Vagina (tissue), 2 donors: Measurements from ENCODE around the gene ATP8A2.

ENCODE experiments used
- CTCF ChIP-seq, 3 experiments: fragments of 450-650 bp in 2 of 3; fragments of 200-600 bp in 1 of 3; sonication (generic) in 1 of 3; IDR thresholded peaks; one replicate each; pipeline ENCODE4 v1.5.1; 2017 to 2019; ENCODE audit warnings: antibody characterized with exemption in 3 of 3, mild to moderate bottlenecking in 2 of 3, moderate library complexity in 2 of 3
- POLR2A ChIP-seq, 2 donors: fragments of 450-650 bp; IDR thresholded peaks; one replicate each; pipeline ENCODE4 v1.6.1; 2017; ENCODE audit warnings: antibody characterized with exemption in 2 of 2, mild to moderate bottlenecking in 2 of 2, moderate library complexity in 2 of 2
- POLR2AphosphoS5 ChIP-seq, 2 donors: sonication (generic); formaldehyde crosslinking; IDR thresholded peaks; one replicate each; pipeline ENCODE4 v1.9.0; 2017; ENCODE audit warnings: antibody characterized with exemption in 2 of 2, mild to moderate bottlenecking in 2 of 2, low read depth in 1 of 2; ENCODE audit not compliant: insufficient read depth in 1 of 2

GRCh38 chr13:25659091-25659795 lies 287.5 kb downstream of the ATP8A2 start:
- TF ChIP-seq CTCF (IDR thresholded peaks at IDR 0.05) (no peak), POLR2A (IDR thresholded peaks at IDR 0.05) (no peak), POLR2AphosphoS5 (IDR thresholded peaks at IDR 0.05; ENCODE audit: insufficient read depth in 1 of 2, low read depth in 1 of 2) (no peak)
